Tibial artery (tissue), 4 donors: ENCODE data around the gene NSD1.

Experiments used
- DNase-seq, 2 donors: peaks; one replicate each; pipeline ENCODE4 v3.0.0-alpha.2; 2019
- H3K27ac ChIP-seq, 2 donors: fragments of 200-600 bp; sonication (generic) in 1 of 2; 1 replicate in 1 of 2; 2 replicates in 1 of 2; pipeline ENCODE4 v1.5.1; 2018 to 2019; ENCODE audit warnings: mild to moderate bottlenecking in 1 of 2
- H3K27me3 ChIP-seq, 2 donors: fragments of 200-600 bp; sonication (generic) in 1 of 2; one replicate each; pipeline versions ENCODE4 v1.5.1 to v1.6.0; 2016 to 2019
- H3K36me3 ChIP-seq, 3 donors: fragments of 200-600 bp; sonication (generic) in 2 of 3; one replicate each; pipeline ENCODE4 v1.5.1; 2016 to 2019; ENCODE audit warnings: mild to moderate bottlenecking in 2 of 3
- H3K4me1 ChIP-seq, 4 donors: fragments of 200-600 bp; sonication (generic) in 2 of 4; 1 replicate in 3 of 4; 2 replicates in 1 of 4; pipeline ENCODE4 v1.5.1; 2016 to 2019
- H3K4me3 ChIP-seq, 2 donors: fragments of 200-600 bp; sonication (generic) in 1 of 2; 1 replicate in 1 of 2; 2 replicates in 1 of 2; pipeline ENCODE4 v1.5.1; 2018 to 2019; ENCODE audit warnings: mild to moderate bottlenecking in 2 of 2
- H3K9me3 ChIP-seq, 3 donors: fragments of 200-600 bp; sonication (generic) in 1 of 3; one replicate each; pipeline ENCODE4 v1.5.1; 2016 to 2019
- intact Hi-C: fragments of 100-400 bp; cut with DNase I; formaldehyde crosslinking; loops from one replicate; pipeline ENCODE4 v1.15.0; 2023; ENCODE audit warnings: low total_unique reads
- TF ChIP-seq, protein P1 (sequence below), 2 experiments: fragments of 200-600 bp in 1 of 2; fragments of 450-650 bp in 1 of 2; IDR thresholded peaks; one replicate each; pipeline ENCODE4 v1.5.1; 2017 to 2019; ENCODE audit warnings: antibody characterized with exemption in 2 of 2, mild to moderate bottlenecking in 1 of 2, moderate library complexity in 1 of 2

The NSD1 gene

DNA sequence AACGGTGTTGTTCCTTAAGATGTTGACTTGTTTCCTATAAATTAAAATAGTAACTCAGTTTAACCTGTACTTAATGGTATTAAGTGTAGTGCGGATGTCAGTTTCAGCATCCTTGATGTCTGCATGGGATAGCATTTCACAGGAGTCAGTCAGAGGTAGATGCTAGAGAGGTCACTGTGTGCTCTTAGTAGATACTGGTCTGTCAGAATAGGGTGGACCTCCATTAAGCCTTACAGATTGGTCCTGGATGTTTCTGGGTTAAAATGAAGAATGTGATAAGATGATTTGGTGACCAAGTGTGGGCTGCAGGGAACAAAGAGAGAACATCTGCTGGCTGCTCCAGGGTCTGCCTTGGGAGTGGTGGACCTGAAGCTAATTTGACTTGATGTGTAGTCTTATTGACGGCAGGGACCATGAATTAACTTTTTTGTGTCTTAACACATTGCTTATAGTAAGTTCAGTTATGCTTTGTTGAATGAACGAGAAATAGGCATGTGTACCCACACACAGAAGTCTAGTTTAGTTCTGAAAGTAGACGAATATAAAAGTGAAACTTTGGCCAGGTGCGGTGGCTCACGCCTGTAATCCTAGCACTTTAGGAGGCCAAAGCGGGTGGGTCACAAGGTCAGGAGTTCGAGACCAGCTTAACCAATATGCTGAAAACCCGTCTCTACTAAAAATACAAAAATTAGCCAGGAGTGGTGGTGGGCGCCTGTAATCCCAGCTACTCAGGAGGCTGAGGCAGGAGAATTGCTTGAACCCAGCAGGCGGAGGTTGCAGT is 157.4 kb downstream of the NSD1 start:
- intact Hi-C loops = no loop called here

DNA sequence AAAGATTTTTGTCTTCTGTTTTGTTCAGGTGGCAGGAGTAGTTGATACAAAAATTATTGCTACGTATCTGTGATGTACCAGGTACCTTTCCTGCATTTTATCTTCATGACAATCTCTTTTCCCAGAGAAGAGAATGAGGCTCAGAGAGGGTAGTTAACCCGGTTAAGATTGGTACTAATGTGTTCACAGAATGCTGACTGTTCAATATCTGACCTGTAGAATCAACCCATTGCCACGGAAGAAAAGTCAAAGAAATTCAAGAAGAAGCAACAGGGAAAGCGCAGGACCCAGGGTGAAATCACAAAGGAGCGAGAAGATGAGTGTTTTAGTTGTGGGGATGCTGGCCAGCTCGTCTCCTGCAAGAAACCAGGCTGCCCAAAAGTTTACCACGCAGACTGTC is 158.2 kb downstream of the NSD1 start:
- peaks cover 65 to 92% (median 91%) of the 10 kb centered on the region in 3 donors for H3K36me3 ChIP-seq

More for the DNA sequence above, 157.4 kb downstream of the NSD1 start:
- H3K4me3 ChIP-seq = no peak overlapping the region
- peaks cover 69 to 91% (median 91%) of the 10 kb centered on the region in 3 donors for H3K36me3 ChIP-seq
- H3K27ac ChIP-seq = no peak overlapping the region
- no peak for DNase-seq
- no peaks in the 10 kb centered on the region for H3K9me3 ChIP-seq
- H3K27me3 ChIP-seq = no peaks in the 10 kb centered on the region
- TF ChIP-seq, protein P1, sequence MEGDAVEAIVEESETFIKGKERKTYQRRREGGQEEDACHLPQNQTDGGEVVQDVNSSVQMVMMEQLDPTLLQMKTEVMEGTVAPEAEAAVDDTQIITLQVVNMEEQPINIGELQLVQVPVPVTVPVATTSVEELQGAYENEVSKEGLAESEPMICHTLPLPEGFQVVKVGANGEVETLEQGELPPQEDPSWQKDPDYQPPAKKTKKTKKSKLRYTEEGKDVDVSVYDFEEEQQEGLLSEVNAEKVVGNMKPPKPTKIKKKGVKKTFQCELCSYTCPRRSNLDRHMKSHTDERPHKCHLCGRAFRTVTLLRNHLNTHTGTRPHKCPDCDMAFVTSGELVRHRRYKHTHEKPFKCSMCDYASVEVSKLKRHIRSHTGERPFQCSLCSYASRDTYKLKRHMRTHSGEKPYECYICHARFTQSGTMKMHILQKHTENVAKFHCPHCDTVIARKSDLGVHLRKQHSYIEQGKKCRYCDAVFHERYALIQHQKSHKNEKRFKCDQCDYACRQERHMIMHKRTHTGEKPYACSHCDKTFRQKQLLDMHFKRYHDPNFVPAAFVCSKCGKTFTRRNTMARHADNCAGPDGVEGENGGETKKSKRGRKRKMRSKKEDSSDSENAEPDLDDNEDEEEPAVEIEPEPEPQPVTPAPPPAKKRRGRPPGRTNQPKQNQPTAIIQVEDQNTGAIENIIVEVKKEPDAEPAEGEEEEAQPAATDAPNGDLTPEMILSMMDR (IDR thresholded peaks at IDR 0.05) = no peak
- H3K4me1 ChIP-seq = peaks cover 0 to under 1% (median 0%) of the 10 kb centered on the region in 4 donors

DNA sequence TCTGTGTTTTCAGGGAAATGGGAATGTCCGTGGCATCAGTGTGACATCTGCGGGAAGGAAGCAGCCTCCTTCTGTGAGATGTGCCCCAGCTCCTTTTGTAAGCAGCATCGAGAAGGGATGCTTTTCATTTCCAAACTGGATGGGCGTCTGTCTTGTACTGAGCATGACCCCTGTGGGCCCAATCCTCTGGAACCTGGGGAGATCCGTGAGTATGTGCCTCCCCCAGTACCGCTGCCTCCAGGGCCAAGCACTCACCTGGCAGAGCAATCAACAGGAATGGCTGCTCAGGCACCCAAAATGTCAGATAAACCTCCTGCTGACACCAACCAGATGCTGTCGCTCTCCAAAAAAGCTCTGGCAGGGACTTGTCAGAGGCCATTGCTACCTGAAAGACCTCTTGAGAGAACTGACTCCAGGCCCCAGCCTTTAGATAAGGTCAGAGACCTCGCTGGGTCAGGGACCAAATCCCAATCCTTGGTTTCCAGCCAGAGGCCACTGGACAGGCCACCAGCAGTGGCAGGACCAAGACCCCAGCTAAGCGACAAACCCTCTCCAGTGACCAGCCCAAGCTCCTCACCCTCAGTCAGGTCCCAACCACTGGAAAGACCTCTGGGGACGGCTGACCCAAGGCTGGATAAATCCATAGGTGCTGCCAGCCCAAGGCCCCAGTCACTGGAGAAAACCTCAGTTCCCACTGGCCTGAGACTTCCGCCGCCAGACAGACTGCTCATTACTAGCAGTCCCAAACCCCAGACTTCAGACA is 160.4 kb downstream of the NSD1 start:
- TF ChIP-seq, protein P1 (IDR thresholded peaks at IDR 0.05) = no peak
- no peak overlapping the region for H3K4me3 ChIP-seq
- no peaks in the 10 kb centered on the region for H3K27me3 ChIP-seq
- intact Hi-C loops = no loop called here
- DNase-seq = no peak
- peaks cover 44 to 77% (median 71%) of the 10 kb centered on the region in 3 donors for H3K36me3 ChIP-seq
- H3K27ac ChIP-seq = no peak overlapping the region
- H3K4me1 ChIP-seq = peaks cover 0 to 6% (median 0%) of the 10 kb centered on the region in 4 donors
- H3K9me3 ChIP-seq = no peaks in the 10 kb centered on the region

More for the DNA sequence above, 158.2 kb downstream of the NSD1 start:
- Histone ChIP-seq H3K4me3 (no peak overlapping the region), H3K27ac (no peak overlapping the region), H3K9me3 (no peaks in the 10 kb centered on the region), H3K27me3 (no peaks in the 10 kb centered on the region), H3K4me1 (peaks cover 0 to 6% (median 0%) of the 10 kb centered on the region in 4 donors)
- no peak for DNase-seq
- TF ChIP-seq, protein P1 (IDR thresholded peaks at IDR 0.05) = no peak
- intact Hi-C loops = no loop called here

DNA sequence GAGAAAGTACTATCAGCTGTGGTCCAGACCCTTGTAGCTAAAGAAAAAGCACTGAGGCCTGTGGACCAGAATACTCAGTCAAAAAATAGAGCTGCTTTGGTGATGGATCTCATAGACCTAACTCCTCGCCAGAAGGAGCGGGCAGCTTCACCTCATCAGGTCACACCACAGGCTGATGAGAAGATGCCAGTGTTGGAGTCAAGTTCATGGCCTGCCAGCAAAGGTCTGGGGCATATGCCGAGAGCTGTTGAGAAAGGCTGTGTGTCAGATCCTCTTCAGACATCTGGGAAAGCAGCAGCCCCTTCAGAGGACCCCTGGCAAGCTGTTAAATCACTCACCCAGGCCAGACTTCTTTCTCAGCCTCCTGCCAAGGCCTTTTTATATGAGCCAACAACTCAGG is 161.1 kb downstream of the NSD1 start:
- intact Hi-C loops = no loop called here
- no peak for DNase-seq
- Histone ChIP-seq H3K27me3 (no peaks in the 10 kb centered on the region), H3K36me3 (peaks cover 40 to 70% (median 65%) of the 10 kb centered on the region in 3 donors), H3K4me3 (no peak overlapping the region), H3K9me3 (no peaks in the 10 kb centered on the region), H3K4me1 (peaks cover 0 to 8% (median 0%) of the 10 kb centered on the region in 4 donors), H3K27ac (no peak overlapping the region)
- TF ChIP-seq, protein P1 (IDR thresholded peaks at IDR 0.05) = no peak

DNA sequence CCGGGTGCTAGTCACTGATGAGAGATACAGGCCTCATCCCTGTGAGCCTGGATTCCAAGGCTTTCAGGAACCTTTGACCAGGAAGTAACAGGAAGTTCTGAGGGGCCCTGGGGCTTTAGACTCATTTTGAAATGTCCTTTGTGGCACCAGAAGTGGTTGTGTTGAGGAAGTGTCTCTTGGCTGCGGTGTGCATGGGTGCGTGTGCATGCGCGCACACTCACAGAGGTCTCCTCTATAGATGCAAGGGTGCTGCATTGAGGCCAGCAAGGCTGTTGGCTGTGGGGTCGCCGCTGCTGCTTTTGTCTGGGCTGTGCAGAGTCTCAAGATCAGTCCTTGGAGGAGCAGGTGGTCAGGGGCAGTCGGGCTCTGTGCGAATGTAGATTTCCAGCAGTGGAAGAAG is 162.4 kb downstream of the NSD1 start:
- H3K27me3 ChIP-seq = no peaks in the 10 kb centered on the region
- intact Hi-C loops = no loop called here
- H3K9me3 ChIP-seq = no peaks in the 10 kb centered on the region
- H3K27ac ChIP-seq = no peak overlapping the region
- peaks cover 40 to 62% (median 58%) of the 10 kb centered on the region in 3 donors for H3K36me3 ChIP-seq
- H3K4me3 ChIP-seq = no peak overlapping the region
- peaks cover 0 to 21% (median 5%) of the 10 kb centered on the region in 4 donors for H3K4me1 ChIP-seq
- DNase-seq = no peak
- TF ChIP-seq, protein P1 (IDR thresholded peaks at IDR 0.05) = no peak
